ENCODE results near the gene TPI1. TPM values are rescaled to one million over a fixed set of nuclear protein-coding genes. Genes with fewer than 3 reads are reported as not detected.
"Not testable (repeated sequence)": the region's sequence is repeated elsewhere in the genome, so short reads cannot be mapped to it uniquely, and the experiment has no call there.

The TPI1 gene
- total RNA-seq, 1 donor from 2014 or later, result 855 TPM

DNA sequence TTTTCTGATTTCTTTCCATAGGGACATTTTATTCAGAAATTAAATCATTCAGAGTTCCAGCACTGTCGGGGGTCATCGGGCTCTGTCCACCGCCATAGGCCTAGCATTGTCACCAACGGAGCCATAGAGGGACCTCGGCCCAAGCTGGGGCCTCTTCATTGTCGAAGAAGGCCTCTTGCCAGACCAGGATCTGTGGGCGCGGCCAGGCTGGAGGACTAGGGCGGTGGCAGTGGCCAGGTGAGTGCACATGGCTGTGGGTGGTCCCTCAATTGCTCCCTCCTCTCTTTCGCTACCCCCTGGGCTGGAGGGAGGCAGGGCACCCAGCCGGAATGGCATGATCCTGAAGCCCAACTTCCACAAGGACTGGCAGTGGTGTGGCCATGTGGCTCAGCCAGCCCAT lies 16.4 kb downstream of the TPI1 start:
- DNase-seq (no peak), ATAC-seq (no peak)
- intact Hi-C loops (cut with micrococcal nuclease), result no loop called here

DNA sequence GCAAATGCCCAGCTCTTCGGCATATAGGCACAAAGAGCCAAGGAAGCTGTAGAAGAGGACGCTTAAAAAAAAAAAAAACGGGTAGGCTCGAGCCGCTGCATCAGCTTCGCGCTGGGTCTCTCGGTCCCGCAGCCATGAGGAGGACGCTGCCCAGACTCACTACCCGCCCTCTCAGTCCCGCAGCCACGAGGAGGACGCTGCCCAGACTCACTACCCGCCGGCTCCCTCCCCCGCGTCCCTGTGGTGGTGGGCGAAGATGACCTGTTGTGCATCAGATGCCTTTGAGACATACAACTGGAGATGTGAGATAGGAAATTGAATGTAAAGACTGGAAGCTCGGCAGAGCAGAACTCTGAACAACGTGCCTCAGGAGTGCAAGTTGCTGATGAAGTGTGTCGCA lies 17.2 kb downstream of the TPI1 start:
- ATAC-seq (no peak), DNase-seq (no peak)
- intact Hi-C loops (cut with micrococcal nuclease), result no loop called here

DNA sequence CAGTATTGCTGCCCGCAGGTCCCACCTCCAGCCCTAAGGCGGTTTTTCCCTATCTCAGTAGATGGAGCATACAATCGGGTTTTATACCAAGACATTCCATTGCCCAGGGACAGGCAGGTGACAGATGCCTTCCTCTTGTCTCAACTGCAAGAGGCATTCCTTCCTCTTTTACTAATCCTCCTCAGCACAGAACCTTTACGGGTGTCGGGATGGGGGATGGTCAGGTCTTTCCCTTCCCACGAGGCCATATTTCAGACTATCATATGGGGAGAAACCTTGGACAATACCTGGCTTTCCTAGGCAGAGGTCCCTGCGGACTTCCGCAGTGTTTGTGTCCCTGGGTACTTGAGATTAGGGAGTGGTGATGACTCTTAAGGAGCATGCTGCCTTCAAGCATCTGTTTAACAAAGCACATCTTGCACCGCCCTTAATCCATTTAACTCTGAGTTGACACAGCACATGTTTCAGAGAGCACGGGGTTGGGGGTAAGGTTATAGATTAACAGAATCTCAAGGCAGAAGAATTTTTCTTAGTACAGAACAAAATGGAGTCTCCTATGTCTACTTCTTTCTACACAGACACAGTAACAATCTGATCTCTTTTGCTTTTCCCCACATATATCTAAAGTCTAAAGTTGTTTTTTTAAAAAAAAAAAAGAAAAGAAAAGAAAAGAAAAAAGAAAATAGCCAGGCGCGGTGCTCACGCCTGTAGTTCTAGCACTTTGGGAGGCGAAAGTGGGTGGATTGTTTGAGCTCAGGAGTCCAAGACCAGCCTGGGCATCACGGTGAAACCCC lies 19.1 kb downstream of the TPI1 start:
- ATAC-seq; intact Hi-C loops (cut with micrococcal nuclease); DNase-seq: not testable (repeated sequence)

DNA sequence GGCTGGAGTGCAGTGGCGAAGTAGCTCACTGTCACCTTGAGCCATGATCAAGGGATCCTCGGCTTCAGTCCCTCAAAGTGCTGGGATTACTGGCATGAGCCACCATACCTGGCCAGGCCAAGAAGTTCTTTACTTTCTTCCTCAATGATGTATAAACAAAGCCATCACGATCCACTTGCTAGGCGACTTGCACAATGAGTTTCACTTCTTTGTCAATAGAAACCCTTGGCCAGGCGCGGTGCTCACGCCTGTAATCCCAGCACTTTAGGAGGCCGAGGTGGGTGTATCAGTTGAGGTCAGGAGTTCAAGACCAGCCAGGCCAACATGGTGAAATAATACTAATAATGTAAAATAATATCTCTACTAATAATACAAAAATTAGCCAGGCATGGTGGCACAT lies 20.1 kb downstream of the TPI1 start:
- ATAC-seq, result no peak
- DNase-seq, result no peak
- intact Hi-C loops (cut with micrococcal nuclease), result no loop called here

DNA sequence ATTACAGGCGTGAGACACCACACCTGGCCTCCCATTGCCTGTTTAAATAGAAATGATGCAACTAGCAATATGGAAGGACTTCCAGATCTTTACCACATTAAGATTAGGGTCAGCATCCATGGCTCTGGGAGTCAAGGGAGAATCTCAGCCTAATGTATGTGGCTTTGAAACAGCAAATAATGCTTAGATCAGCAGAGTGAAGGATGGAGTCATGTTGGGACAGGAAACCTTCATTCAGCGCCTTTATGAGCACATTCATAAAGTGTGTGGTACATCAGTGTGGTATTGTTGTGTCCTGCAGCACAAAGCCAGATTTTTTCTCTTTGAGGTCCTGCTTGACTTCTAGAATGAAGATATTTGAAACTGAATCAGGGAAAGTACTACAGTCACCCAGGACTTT lies 21.0 kb downstream of the TPI1 start:
- intact Hi-C loops (cut with micrococcal nuclease), result no loop called here
- ATAC-seq, result no peak
- DNase-seq, result no peak

DNA sequence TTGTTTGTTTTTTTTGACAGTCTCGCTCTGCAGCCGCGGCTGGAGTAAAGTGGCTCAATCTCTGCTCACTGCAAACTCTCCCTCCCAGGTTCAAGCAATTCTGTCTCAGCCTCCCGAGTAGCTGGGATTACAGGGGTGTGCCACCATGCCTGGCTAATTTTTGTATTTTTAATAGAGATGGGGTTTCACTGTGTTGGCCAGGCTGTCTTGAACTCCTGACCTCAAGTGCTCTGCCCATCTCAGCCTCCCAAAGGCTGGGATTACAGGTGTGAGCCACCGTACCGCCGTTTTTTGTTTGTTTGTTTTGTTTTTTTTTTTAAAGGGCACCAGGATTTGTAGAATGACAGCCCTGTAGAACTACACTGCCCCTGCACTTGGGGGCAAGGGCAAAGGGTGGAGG lies 21.5 kb downstream of the TPI1 start:
- intact Hi-C loops (cut with micrococcal nuclease); DNase-seq; ATAC-seq: not testable (repeated sequence)

DNA sequence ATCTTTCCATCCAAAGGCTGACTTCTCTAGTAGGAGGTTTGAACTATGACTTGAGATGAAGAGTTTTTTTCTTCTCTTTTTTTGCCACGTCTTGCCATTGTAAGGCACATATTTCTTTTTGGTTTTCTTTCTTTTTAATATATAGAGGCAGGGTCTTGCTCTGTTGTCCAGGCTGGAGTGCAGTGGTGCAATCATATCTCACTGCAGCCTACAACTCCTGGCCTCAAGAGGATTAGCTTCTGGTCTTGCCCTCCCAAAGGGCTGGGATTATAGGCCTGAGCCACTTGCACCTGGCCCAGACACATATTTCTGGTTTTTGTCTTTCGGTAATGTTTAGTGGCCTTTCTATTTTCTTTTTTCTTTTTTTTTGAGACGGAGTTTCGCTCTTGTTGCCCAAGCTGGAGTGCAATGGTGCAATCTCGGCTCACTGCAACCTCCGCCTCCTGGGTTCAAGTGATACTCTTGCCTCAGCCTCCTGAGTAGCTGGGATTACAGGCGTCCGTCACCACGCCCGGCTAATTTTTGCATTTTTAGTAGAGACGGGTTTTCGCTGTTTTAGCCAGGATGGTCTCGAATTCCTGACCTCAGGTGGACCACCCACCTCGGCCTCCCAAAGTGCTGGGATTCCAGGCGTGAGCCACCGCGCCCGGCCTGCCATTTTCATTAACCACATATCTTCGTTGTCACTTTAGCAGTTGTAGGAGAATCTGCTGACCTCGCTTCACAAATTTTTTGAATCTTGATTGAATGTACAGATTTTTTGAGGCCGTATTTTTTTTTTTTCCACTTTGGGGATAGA lies 22.6 kb downstream of the TPI1 start:
- DNase-seq; ATAC-seq; intact Hi-C loops (cut with micrococcal nuclease): not testable (repeated sequence)

DNA sequence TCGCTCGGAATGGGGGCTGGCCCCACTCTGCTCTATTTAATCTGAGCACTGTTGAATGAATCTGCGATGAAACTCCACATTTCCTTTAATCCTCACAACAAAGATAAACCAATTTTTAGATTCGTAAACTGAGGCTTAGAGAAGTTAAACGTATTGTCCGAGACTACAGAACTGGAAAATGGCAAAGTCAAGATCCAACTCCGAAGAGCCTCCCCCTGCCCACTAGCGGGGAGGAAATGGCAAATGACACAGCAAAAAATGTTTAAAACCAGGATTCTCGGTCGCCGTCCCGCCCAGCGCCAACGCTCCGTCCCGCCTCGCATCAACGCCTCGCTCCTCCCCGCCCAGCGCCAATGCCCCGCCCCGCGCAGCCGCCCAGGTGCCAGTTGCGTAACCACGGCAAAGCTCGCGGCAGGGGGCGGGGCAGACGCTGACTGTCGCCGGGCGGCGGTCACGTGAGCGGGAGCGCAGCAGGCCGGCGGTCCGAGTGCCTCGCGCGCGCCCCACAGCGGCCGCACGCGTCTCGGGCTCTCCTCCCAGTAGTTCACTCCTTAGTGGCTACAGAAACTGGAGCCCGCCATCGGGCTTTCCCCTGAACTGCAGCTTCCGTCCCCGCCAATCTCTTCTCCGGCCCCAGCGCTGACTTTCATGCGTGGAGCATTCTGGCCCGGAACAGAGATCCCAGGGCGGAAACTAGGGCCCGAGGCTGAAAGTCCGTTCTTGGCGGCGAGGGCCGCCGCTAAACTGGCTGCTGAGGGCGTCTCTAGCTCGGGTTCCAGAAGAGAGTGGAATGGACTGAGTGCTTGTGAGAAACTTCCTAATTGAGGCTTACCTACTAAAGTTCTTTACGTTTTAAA lies 23.7 kb downstream of the TPI1 start:
- DNase-seq (peak; percentile 100), ATAC-seq (peak; percentile 98)
- intact Hi-C loops (cut with micrococcal nuclease), result no loop called here

DNA sequence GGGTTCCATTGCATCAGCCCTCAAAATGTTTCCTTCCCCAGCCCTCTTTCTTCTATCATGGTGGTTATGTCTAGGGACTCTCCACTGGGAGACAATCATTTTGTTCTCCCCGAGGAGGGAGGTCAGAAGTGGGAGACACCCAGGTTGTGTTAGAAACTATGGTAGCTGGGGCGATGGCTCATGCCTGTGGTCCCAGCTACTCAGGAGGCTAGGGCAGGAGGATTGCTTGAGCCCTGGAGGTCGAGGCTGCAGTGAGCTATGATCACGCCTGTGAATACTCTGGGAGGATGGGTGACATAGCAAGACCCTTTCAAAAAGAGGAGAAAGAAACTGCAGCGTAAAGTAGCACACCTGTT lies 24.3 kb downstream of the TPI1 start:
- ATAC-seq (peak; percentile 2), DNase-seq (no peak)
- intact Hi-C loops (cut with micrococcal nuclease), result no loop called here

DNA sequence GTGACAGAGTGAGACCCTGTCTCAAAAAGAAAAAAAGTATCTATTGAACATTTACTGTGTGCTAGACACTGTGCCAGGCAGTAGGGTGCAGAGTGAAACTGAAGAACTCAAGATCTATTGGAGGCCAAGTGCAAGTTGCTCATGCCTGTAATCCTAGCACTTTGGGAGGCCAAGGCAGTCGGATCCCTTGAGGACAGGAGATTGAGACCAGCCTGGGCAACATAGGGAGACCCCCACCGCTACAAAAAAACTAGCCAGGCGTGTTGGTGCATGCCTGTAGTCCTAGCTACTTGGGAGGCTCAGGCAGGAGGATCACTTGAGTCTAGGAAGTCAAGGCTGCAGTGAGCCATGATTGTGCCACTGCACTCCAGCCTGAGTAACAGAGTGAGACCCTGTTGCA lies 25.4 kb downstream of the TPI1 start:
- ATAC-seq; DNase-seq; intact Hi-C loops (cut with micrococcal nuclease): not testable (repeated sequence)

DNA sequence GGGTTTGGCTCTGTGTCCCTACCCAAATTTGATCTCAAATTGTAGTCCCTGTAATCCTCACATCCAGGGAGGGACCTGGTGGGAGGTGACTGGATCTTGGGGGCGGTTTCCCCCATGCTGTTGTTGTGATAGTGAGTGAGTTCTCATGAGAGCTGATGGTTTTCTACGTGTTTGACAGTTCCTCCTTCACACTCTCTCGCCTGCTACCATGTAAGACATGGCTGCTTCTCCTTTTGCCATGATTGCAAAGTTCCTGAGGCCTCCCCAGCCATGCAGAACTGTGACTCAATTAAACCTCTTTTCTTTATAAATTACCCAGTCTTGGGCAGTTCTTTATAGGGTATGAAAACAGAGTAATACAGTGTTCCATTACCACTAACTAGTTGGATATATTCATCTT lies 27.0 kb downstream of the TPI1 start:
- ATAC-seq (no peak), DNase-seq (no peak)
- intact Hi-C loops (cut with micrococcal nuclease), result no loop called here

DNA sequence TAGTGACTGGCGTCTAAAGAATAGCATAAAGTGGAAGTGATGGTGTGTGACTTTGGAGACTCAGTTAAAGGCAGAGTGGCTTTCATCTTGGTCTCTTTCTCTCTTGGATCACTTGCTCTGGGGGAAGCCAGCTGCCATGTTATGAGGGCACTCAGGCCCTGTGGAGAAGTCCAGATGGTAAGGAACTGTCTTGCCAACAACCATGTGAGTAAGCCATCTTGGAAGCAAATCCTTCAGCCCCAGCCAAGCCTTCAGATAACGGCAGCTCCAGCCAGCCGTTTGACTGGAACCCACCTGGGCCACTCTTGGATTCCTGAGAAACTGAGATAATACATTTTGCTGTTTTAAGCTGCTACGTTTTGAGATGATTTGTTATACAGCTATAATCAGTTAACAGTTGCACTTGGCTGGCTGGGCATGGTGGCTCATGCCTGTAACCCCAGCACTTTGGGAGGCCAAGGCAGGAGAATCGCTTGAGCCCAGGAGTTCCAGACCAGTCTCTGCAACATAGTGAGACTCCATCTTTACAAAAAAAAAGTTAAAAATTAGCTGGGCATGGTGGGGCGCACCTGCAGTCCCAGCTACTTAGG lies 29.6 kb downstream of the TPI1 start:
- no peak for ATAC-seq
- intact Hi-C loops (cut with micrococcal nuclease), result no loop called here

DNA sequence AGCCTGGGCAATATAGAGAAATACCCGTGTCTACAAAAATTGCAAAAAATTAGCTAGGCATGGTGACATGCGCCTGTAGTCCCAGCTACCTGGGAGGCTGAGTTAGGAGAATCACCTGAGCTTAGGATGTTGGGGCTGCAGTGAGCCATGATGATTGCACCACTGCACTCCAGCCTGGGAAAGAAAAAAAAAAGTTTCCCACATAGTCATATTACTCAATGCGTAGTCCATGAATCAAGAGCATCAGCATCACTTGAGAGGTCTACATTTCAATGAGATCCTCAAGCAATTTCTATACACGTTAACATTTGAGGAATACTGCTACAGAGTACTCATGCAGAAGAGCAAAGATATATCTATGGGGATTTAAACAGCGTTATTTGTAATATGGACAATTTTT lies 32.1 kb downstream of the TPI1 start:
- DNase-seq (no peak), ATAC-seq (no peak)

More for the DNA sequence above, 29.6 kb downstream of the TPI1 start:
- no peak for DNase-seq

DNA sequence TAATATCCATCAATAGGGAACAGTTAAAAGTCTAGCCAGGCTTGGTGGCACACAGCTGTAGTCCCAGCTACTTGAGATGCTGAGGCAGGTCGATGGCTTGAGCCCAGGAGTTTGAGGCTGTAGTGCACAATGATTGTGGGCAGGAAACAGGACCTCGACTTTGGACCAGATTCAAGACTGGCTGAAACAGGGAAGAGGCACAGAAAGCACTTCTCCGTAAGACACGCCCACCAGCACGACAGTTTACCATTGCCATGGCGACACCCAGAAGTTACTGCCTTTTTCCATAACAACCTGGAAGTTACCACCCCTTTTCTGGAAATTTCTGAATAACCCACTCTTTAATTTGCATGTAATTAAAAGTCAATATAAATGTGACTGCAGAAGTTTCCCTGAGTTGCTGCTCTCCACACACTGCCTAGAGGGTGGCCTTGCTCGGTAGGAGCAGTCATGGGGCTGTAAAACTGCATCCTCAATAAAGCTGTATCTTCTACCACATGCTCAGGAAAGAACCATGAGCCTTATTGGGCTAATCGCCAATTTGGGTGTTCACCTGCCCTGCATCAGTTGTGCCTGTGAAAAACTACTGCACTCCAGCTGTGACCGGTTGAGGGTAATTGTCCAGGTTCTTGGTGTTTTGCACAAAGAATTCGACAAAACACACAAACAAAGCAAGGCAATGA lies 32.6 kb downstream of the TPI1 start:
- intact Hi-C loops (cut with micrococcal nuclease), result no loop called here
- ATAC-seq, result peak; percentile 8
- peak; percentile 58 for DNase-seq

More for the DNA sequence above, 32.1 kb downstream of the TPI1 start:
- intact Hi-C loops (cut with micrococcal nuclease), result no loop called here

DNA sequence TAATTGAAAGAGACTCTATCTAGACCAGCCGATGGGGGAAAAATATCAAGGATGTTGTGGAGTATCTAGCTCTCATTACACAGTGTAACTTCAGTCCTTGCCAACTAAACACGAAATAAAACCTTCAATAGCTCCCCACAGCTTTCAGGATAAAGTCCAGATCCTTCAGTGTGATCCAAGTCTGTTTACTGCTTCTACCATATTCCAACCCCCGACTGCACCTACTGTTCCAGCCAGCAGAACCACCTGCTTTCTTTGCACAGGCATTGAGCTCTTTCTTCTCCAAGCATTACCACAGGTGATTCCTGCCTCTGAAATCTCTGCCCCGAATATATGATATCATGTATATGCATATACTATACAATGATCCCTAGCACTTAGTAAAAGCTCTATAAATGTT lies 35.1 kb downstream of the TPI1 start:
- no peak for DNase-seq
- intact Hi-C loops (cut with micrococcal nuclease), result no loop called here
- no peak for ATAC-seq

DNA sequence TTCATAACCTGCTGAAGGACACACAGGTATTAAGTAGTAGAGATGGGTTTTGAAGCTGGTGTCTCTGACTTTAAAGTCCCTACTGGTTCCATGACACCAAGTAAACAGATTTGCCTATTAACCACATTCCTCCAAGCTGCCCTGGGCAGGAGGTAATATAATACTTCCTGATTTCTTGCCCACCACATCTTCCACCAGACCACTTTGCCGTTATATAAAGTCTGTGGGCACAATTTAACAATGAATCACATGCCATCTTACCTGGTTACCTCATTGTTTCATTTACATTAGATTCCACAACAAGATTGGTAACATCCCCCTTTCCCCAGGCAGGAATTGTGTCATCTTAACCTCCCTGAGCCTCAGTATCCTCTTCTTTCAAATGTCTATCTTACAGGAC lies 36.4 kb downstream of the TPI1 start:
- DNase-seq (no peak), ATAC-seq (no peak)
- intact Hi-C loops (cut with micrococcal nuclease), result no loop called here

DNA sequence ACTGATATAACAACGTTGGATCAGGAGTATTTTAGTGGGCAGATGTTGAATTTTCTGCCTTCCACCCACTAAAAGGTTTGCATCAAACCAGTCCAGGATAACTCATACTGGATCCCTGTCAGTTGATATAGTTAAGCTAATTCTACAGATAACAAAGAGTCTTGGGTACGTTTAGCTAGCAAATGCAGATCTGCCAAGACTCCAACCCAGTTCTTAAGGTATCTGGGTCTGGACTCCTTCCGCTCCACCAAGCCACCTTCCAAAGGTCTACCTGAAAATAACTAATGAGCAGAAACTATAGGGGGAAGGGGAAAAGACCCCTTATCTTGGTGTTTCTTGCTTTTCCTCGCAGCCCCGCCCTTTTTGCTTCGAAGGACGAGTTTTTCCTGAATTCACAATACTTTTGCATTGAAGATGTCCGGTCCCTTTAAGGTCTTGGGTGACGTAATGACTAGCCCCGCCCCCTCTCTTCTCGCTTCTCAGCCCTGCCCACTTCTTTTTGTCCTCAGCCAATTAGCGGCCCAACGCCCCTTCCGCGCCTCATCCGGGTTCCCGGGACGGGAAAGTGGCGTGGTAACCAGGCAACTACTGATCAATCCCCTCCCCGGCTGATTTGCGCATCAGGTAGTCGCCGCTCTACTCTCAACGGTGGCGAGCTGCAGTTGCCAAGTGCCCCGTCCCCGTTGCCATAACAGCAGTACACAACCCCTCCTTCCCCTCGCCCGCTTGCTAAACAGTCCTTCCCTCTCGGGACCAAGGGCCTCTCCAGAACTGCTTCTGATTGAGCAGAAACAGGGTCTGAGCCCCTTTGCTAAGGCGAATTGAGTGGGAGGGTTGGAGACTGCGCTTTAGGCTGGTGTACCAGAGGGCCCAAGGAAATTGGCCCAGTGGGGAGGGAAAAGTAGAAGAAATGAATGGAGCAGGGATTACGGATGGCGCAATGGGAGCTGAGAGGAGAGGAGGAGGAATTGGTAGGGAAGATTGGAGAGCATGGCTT lies 37.2 kb downstream of the TPI1 start, which contains the start of gene LRRC23:
LRRC23 (plus strand) TSS at position 543 of the 997 bp plus-strand sequence. CDS start 812 bp downstream, outside the sequence.
- intact Hi-C loops (cut with micrococcal nuclease), result no loop called here
- peak; percentile 97 for ATAC-seq
- peak; percentile 96 for DNase-seq

Measured in left ventricle myocardium superior (tissue), 1 donor.